ENCODE data around the gene HKDC1. TPM values are rescaled to one million over a fixed set of nuclear protein-coding genes. Genes with fewer than 3 reads are reported as not detected.
A peak's percentile ranks its signal among the peaks of the same experiment; 100 is the strongest.
"Not testable (repeated sequence)": the region's sequence is repeated elsewhere in the genome, so short reads cannot be mapped to it uniquely, and the experiment has no call there.

The HKDC1 gene
- total RNA-seq, 8 experiments from 2014 or later, result 0.04 to 4.6 (median 0.78) TPM; not detected in 2

DNA sequence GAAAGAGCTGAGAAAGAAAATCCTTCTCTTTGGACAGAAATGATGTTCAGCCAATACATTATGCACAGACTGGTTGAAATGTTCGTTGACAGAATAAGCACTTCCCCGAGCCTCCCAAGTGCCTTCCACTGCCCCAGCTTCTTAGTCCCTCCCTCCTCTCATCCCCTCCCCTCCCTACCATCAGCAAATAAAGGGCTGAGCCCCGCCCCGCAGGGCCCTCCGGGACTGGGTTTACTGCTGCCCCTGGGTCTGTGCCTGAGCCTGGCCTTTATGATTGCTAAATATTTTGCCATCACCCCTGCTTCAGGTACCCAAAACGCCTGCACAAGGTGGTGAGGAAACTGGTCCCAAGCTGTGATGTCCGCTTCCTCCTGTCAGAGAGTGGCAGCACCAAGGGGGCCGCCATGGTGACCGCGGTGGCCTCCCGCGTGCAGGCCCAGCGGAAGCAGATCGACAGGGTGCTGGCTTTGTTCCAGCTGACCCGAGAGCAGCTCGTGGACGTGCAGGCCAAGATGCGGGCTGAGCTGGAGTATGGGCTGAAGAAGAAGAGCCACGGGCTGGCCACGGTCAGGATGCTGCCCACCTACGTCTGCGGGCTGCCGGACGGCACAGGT is 28.1 kb downstream of the HKDC1 start:
- Histone ChIP-seq H3K4me3 (no peak overlapping the region), H3K4me1 (replicated peaks in 1 of 2) (peaks cover under 1 to 1% of the 10 kb centered on the region in 2 donors), H3K27ac (no peak overlapping the region)
- WGBS, 10 experiments, result 80 to 100% (median 82%) methylated on average over 1 to 11 of the region's 24 CpGs; no CpG with 5 or more reads in 5 of the 10 experiments
- in situ Hi-C loops (cut with MboI; ENCODE audit: low pct_unique_long_range_greater_than_20kb in 2 of 9, low sequenced_read_pairs in 9 of 9, unreplicated experiment in 9 of 9), result loop anchor here in 1 of 9 experiments (25.0 kb wide), 1 partner anchor 139 kb away; no protein-coding TSS in a partner anchor
- ATAC-seq (replicated peaks in 6 of 8), result no peak

DNA sequence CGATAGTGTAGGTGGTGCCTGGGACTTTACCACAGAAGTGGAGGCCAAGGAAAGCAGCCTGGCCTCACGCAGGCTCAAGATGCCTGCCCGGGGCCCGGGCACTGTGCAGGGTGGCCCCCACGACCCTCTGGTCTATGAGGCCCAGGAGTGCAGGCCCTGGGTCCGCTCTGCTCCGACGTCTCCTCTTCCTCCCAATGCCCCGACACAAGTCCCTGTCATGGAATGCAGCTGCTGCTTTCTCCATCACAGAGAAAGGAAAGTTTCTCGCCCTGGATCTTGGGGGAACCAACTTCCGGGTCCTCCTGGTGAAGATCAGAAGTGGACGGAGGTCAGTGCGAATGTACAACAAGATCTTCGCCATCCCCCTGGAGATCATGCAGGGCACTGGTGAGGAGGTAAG is 29.9 kb downstream of the HKDC1 start:
- Histone ChIP-seq H3K4me3 (no peak overlapping the region), H3K27ac (no peak overlapping the region), H3K4me1 (replicated peaks in 1 of 2) (no peaks in the 10 kb centered on the region)
- 87 to 100% (median 96%) methylated on average over 2 to 7 of the region's 14 CpGs; no CpG with 5 or more reads in 5 of the 10 experiments for WGBS, 10 experiments
- in situ Hi-C loops (cut with MboI; ENCODE audit: low pct_unique_long_range_greater_than_20kb in 2 of 9, low sequenced_read_pairs in 9 of 9, unreplicated experiment in 9 of 9), result no loop called here
- no peak for ATAC-seq (replicated peaks in 6 of 8)

GRCh38 chr10:69251417-69251816 is 31.3 kb downstream of the HKDC1 start:
- H3K4me1 ChIP-seq (replicated peaks in 1 of 2); H3K27ac ChIP-seq; ATAC-seq (replicated peaks in 6 of 8); in situ Hi-C loops (cut with MboI; ENCODE audit: low pct_unique_long_range_greater_than_20kb in 2 of 9, low sequenced_read_pairs in 9 of 9, unreplicated experiment in 9 of 9); H3K4me3 ChIP-seq: not testable (repeated sequence)
- WGBS, 10 experiments, result 33 to 100% (median 98%) methylated on average over 1 to 2 of the region's 2 CpGs; no CpG with 5 or more reads in 2 of the 10 experiments

- Histone ChIP-seq H3K4me3 (no peak overlapping the region), H3K4me1 (replicated peaks in 1 of 2) (no peaks in the 10 kb centered on the region), H3K27ac (no peak overlapping the region)
- WGBS, 10 experiments, result 40 to 100% (median 77%) methylated on average over 1 to 2 of the region's 3 CpGs; no CpG with 5 or more reads in 4 of the 10 experiments
- in situ Hi-C loops (cut with MboI; ENCODE audit: low pct_unique_long_range_greater_than_20kb in 2 of 9, low sequenced_read_pairs in 9 of 9, unreplicated experiment in 9 of 9), result no loop called here
- no peak for ATAC-seq (replicated peaks in 6 of 8)
Measured at GRCh38 chr10:69253171-69253570, 33.0 kb downstream of the HKDC1 start.

DNA sequence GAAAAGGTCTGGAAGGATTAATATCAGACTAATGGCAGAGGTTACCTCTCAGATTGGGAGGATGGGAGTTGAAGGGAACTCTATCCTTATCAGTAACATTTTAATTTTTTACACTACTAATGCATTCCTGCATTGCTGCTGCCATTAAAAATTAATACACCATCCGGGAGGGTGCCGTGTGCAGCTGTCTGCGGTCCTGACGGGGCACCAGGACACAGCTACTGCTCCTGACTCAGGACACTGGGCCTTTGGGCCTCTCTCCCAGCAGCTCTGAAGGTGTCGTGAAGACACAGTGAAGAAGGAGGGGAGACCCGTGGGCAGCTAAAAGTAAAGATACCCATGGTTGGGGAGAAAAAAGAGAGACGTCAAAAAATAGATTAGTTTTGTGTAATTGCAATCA is 34.7 kb downstream of the HKDC1 start:
- 32 to 87% (median 66%) methylated on average over 2 to 7 of the region's 7 CpGs; no CpG with 5 or more reads in 2 of the 10 experiments for WGBS, 10 experiments
- no peak for ATAC-seq (replicated peaks in 6 of 8)
- H3K4me3 ChIP-seq, result no peak overlapping the region
- H3K4me1 ChIP-seq (replicated peaks in 1 of 2), result no peaks in the 10 kb centered on the region
- no peak overlapping the region for H3K27ac ChIP-seq
- in situ Hi-C loops (cut with MboI; ENCODE audit: low pct_unique_long_range_greater_than_20kb in 2 of 9, low sequenced_read_pairs in 9 of 9, unreplicated experiment in 9 of 9), result no loop called here

DNA sequence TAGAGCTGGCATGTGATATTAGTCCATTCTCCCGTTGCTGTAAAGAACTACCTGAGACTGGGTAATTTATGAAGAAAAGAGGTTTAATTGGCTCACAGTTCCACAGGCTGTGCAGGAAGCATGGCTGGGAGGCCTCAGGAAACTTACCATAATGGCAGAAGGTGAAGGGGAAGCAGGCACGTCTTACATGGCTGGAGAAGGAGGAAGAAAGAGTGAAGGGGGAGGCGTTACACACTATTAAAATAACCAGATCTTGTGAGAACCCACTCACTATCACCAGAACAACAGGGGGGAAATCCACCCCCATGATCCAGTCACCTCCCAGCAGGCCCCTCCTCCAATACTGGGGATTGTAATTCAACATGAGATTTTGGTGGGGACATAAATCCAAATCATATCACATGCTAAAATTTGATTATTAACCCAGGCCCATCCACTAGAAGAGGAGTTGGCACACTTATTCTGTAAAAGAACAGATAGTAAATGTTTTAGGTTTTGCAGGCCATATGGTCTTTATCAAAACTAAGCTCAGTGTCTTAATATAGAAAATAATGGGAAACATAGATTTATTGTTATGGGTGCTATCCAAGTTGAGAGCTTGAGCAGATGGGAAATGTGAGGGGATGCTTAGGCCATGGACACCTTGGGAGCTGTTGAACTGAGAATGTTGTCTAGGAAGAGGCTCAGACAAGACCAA is 39.6 kb downstream of the HKDC1 start:
- 40 to 92% (median 81%) methylated on average over 1 to 3 of the region's 3 CpGs; no CpG with 5 or more reads in 3 of the 10 experiments for WGBS, 10 experiments
- no peak overlapping the region for H3K4me3 ChIP-seq
- H3K4me1 ChIP-seq (replicated peaks in 1 of 2), result peaks cover 0 to 2% of the 10 kb centered on the region in 2 donors
- H3K27ac ChIP-seq, result no peak overlapping the region
- ATAC-seq (replicated peaks in 6 of 8), result no peak
- in situ Hi-C loops (cut with MboI; ENCODE audit: low pct_unique_long_range_greater_than_20kb in 2 of 9, low sequenced_read_pairs in 9 of 9, unreplicated experiment in 9 of 9), result no loop called here

DNA sequence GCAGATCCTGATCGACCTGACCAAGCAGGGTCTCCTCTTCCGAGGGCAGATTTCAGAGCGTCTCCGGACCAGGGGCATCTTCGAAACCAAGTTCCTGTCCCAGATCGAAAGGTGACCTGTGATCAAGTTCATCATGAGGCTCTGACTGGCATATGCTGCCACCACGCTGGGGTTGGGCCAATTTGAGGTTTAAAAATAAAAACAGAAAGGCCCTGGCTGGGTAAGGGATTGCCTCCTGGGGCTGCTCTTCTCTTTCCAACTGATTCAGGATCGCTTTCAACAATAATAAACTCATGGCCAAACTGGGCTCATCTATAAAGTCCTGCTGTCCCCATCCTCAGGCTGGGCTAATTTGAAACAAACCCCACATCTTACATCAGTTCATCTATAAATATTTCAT is 41.1 kb downstream of the HKDC1 start:
- H3K27ac ChIP-seq, result no peak overlapping the region
- in situ Hi-C loops (cut with MboI; ENCODE audit: low pct_unique_long_range_greater_than_20kb in 2 of 9, low sequenced_read_pairs in 9 of 9, unreplicated experiment in 9 of 9), result no loop called here
- ATAC-seq (replicated peaks in 6 of 8), result no peak
- H3K4me3 ChIP-seq, result no peak overlapping the region
- peaks cover 0 to 2% of the 10 kb centered on the region in 2 donors for H3K4me1 ChIP-seq (replicated peaks in 1 of 2)
- WGBS, 10 experiments, result 71 to 100% (median 91%) methylated on average over 1 to 8 of the region's 8 CpGs; no CpG with 5 or more reads in 4 of the 10 experiments

DNA sequence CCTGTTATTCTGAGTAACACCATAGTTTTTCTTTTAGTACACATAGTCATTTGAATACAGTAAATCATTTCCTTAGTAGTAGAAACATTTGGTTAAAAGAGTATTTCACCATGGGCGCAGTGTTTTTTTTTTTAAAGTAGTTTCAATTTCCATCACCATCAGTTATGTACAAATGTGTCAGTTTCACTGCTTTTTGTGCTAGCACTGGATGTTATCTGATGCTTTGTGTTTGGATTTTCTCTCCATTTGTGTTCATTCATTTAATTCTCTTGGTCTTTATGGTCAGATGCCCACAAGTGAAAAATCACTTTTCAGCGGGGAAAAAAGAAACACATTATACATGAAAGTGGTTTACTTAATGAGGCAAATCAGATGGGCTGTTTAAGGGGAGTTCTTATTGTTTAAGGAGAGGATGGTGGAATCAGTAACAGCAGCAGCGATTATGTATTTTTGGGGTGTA is 42.2 kb downstream of the HKDC1 start:
- H3K27ac ChIP-seq, result no peak overlapping the region
- peaks cover 0 to 2% of the 10 kb centered on the region in 2 donors for H3K4me1 ChIP-seq (replicated peaks in 1 of 2)
- in situ Hi-C loops (cut with MboI; ENCODE audit: low pct_unique_long_range_greater_than_20kb in 2 of 9, low sequenced_read_pairs in 9 of 9, unreplicated experiment in 9 of 9), result no loop called here
- ATAC-seq (replicated peaks in 6 of 8), result peak in 1 of 8 experiments; percentile 25
- 0 to 100% (median 66%) methylated on average over 1 to 3 of the region's 3 CpGs; no CpG with 5 or more reads in 1 of the 10 experiments for WGBS, 10 experiments
- H3K4me3 ChIP-seq, result no peak overlapping the region

DNA sequence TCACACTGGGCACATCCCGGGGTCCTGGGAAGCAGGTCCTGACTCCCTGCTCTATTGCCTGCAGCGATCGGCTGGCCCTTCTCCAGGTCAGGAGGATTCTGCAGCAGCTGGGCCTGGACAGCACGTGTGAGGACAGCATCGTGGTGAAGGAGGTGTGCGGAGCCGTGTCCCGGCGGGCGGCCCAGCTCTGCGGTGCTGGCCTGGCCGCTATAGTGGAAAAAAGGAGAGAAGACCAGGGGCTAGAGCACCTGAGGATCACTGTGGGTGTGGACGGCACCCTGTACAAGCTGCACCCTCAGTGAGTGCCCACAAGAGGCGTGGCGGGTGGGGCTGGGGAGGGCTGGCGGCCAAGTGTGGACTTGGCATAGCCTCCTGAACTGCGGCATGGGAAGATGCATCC is 45.4 kb downstream of the HKDC1 start:
- WGBS, 10 experiments, result 60 to 100% (median 80%) methylated on average over 1 to 5 of the region's 17 CpGs; no CpG with 5 or more reads in 5 of the 10 experiments
- ATAC-seq (replicated peaks in 6 of 8), result no peak
- no peak overlapping the region for H3K4me3 ChIP-seq
- in situ Hi-C loops (cut with MboI; ENCODE audit: low pct_unique_long_range_greater_than_20kb in 2 of 9, low sequenced_read_pairs in 9 of 9, unreplicated experiment in 9 of 9), result no loop called here
- no peak overlapping the region for H3K27ac ChIP-seq
- peaks cover 0 to 2% of the 10 kb centered on the region in 2 donors for H3K4me1 ChIP-seq (replicated peaks in 1 of 2)

DNA sequence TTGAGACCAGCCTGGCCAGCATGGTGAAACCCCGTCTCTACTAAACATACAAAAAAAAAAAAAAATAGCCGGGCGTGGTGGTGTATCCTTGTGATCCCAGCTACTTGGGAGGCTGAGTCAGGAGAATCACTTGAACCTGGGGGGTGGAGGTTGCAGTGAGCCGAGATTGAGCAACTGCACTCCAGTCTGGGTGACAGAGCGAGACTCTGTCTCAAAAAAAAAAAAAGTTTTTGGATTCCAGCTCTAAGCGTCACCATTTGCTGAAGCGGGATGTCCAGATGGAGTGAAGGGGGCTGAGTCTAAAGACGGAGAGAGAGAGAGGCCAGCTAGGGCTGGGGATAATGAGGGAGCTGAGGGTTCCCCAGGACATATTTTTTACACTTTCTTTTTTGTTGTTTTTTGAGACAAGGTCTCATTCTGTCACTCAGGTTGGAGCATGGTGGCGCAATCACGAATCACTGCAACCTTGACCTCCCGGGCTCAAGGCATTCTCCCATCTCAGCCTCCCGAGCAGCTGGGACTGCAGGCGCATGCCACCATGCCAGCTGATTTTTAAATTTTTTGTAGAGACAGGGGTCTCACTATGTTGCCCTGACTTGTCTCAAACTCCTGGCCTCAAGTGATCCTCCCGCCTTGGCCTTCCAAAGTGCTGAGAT is 48.8 kb downstream of the HKDC1 start:
- ATAC-seq (replicated peaks in 6 of 8), result no peak
- no peaks in the 10 kb centered on the region for H3K4me1 ChIP-seq (replicated peaks in 1 of 2)
- in situ Hi-C loops (cut with MboI; ENCODE audit: low pct_unique_long_range_greater_than_20kb in 2 of 9, low sequenced_read_pairs in 9 of 9, unreplicated experiment in 9 of 9), result no loop called here
- H3K4me3 ChIP-seq, result no peak overlapping the region
- WGBS, 10 experiments, result 52 to 100% (median 88%) methylated on average over 2 to 13 of the region's 14 CpGs
- no peak overlapping the region for H3K27ac ChIP-seq

GRCh38 chr10:69269761-69270160 is 49.6 kb downstream of the HKDC1 start:
- H3K4me3 ChIP-seq, result no peak overlapping the region
- 33 to 100% (median 78%) methylated on average over 1 to 2 of the region's 2 CpGs; no CpG with 5 or more reads in 5 of the 10 experiments for WGBS, 10 experiments
- no peaks in the 10 kb centered on the region for H3K4me1 ChIP-seq (replicated peaks in 1 of 2)
- no peak for ATAC-seq (replicated peaks in 6 of 8)
- in situ Hi-C loops (cut with MboI; ENCODE audit: low pct_unique_long_range_greater_than_20kb in 2 of 9, low sequenced_read_pairs in 9 of 9, unreplicated experiment in 9 of 9), result no loop called here
- no peak overlapping the region for H3K27ac ChIP-seq

- ATAC-seq (replicated peaks in 6 of 8), result no peak
- H3K27ac ChIP-seq, result no peak overlapping the region
- H3K4me1 ChIP-seq (replicated peaks in 1 of 2), result no peaks in the 10 kb centered on the region
- in situ Hi-C loops (cut with MboI; ENCODE audit: low pct_unique_long_range_greater_than_20kb in 2 of 9, low sequenced_read_pairs in 9 of 9, unreplicated experiment in 9 of 9), result no loop called here
- WGBS, 10 experiments, result 60 to 100% (median 69%) methylated on average over 2 to 3 of the region's 3 CpGs; no CpG with 5 or more reads in 1 of the 10 experiments
- H3K4me3 ChIP-seq, result no peak overlapping the region
Measured at GRCh38 chr10:69270990-69271389, 50.9 kb downstream of the HKDC1 start.

- no peaks in the 10 kb centered on the region for H3K4me1 ChIP-seq (replicated peaks in 1 of 2)
- H3K4me3 ChIP-seq, result no peak overlapping the region
- ATAC-seq (replicated peaks in 6 of 8), result peak in 2 of 8 experiments; percentile 45 to 65
- no peak overlapping the region for H3K27ac ChIP-seq
- in situ Hi-C loops (cut with MboI; ENCODE audit: low pct_unique_long_range_greater_than_20kb in 2 of 9, low sequenced_read_pairs in 9 of 9, unreplicated experiment in 9 of 9), result no loop called here
- 23 to 85% (median 79%) methylated on average over 1 of the region's 1 CpG for WGBS, 10 experiments
Measured at GRCh38 chr10:69272624-69273023, 52.5 kb downstream of the HKDC1 start.
